ES-I3 (cell line): ENCODE data around the gene TCAP.

Experiments
- H3K36me3 ChIP-seq: 2 replicates; pipeline ENCODE4 v1.6.1; 2013; ENCODE audit warnings: mild to moderate bottlenecking, low read length, control low read depth, moderate library complexity; ENCODE audit not compliant: insufficient read depth
- H3K4me1 ChIP-seq: 2 replicates; pipeline ENCODE4 v1.6.1; 2013; ENCODE audit warnings: mild to moderate bottlenecking, control low read depth, low read length; ENCODE audit not compliant: insufficient read depth
- H3K9ac ChIP-seq: 2 replicates; pipeline ENCODE4 v1.6.1; 2013; ENCODE audit warnings: low read depth, mild to moderate bottlenecking, low read length, moderate library complexity
- H3K9me3 ChIP-seq: 2 replicates; pipeline ENCODE4 v1.6.1; 2013; ENCODE audit warnings: mild to moderate bottlenecking, low read length, moderate library complexity; ENCODE audit not compliant: control insufficient read depth, insufficient read depth

The TCAP gene

GRCh38 chr17:39663688-39664580, 1.2 kb upstream of the TCAP start:
- Histone ChIP-seq H3K9me3 (no peaks in the 10 kb centered on the region), H3K9ac (peak overlapping the region; percentile 47; the same call in 1 of the 2 replicates), H3K36me3 (no peaks in the 10 kb centered on the region; the same call in 1 of the 2 replicates), H3K4me1 (peaks cover 35% of the 10 kb centered on the region)

- Histone ChIP-seq H3K4me1 (peaks cover 35% of the 10 kb centered on the region), H3K9me3 (no peaks in the 10 kb centered on the region), H3K9ac (no peak overlapping the region), H3K36me3 (no peaks in the 10 kb centered on the region; the same call in 1 of the 2 replicates)
Measured at GRCh38 chr17:39665642-39666224, 584 bp downstream of the TCAP start.

GRCh38 chr17:39666231-39666600, 1.1 kb downstream of the TCAP start:
- peaks cover 35% of the 10 kb centered on the region for H3K4me1 ChIP-seq

GRCh38 chr17:39666601-39667261, 1.6 kb downstream of the TCAP start:
- H3K36me3 ChIP-seq: no peaks in the 10 kb centered on the region; the same call in 1 of the 2 replicates
- H3K9ac ChIP-seq: peak overlapping the region; percentile 45; the same call in 1 of the 2 replicates
- peaks cover 35% of the 10 kb centered on the region for H3K4me1 ChIP-seq

More at GRCh38 chr17:39666231-39666600, 1.1 kb downstream of the TCAP start:
- Histone ChIP-seq H3K9ac (no peak overlapping the region), H3K36me3 (no peaks in the 10 kb centered on the region; the same call in 1 of the 2 replicates), H3K9me3 (no peaks in the 10 kb centered on the region)

GRCh38 chr17:39667262-39667944, 2.3 kb downstream of the TCAP start:
- Histone ChIP-seq H3K9ac (peak overlapping the region; percentile 45; the same call in 1 of the 2 replicates), H3K9me3 (no peaks in the 10 kb centered on the region), H3K4me1 (peaks cover 35% of the 10 kb centered on the region), H3K36me3 (no peaks in the 10 kb centered on the region)

More at GRCh38 chr17:39666601-39667261, 1.6 kb downstream of the TCAP start:
- H3K9me3 ChIP-seq: no peaks in the 10 kb centered on the region

GRCh38 chr17:39667945-39668924, 3.1 kb downstream of the TCAP start, which contains the start of gene PNMT:
PNMT (plus strand) TSS chr17:39668453; CDS start chr17:39668476, 23 bp downstream.
- no peaks in the 10 kb centered on the region for H3K9me3 ChIP-seq
- H3K9ac ChIP-seq: peak within 1 kb of the TSS; percentile 53
- H3K4me1 ChIP-seq: peaks cover 31% of the 10 kb centered on the region
- H3K36me3 ChIP-seq: no peaks in the 10 kb centered on the region

- Histone ChIP-seq H3K9me3 (no peaks in the 10 kb centered on the region), H3K9ac (no peak overlapping the region), H3K36me3 (no peaks in the 10 kb centered on the region), H3K4me1 (peaks cover 18% of the 10 kb centered on the region; the same call in 1 of the 2 replicates)
Measured at GRCh38 chr17:39669897-39670735, 5.0 kb downstream of the TCAP start.

GRCh38 chr17:39670746-39671145, 5.6 kb downstream of the TCAP start:
- no peaks in the 10 kb centered on the region for H3K9me3 ChIP-seq
- no peak overlapping the region for H3K9ac ChIP-seq
- H3K4me1 ChIP-seq: peaks cover 12% of the 10 kb centered on the region; the same call in 1 of the 2 replicates
- no peaks in the 10 kb centered on the region for H3K36me3 ChIP-seq

- peaks cover 2% of the 10 kb centered on the region; the same call in 1 of the 2 replicates for H3K4me1 ChIP-seq
- H3K36me3 ChIP-seq: no peaks in the 10 kb centered on the region
- no peaks in the 10 kb centered on the region for H3K9me3 ChIP-seq
- H3K9ac ChIP-seq: no peak overlapping the region
Measured at GRCh38 chr17:39671651-39672521, 6.7 kb downstream of the TCAP start.

GRCh38 chr17:39672522-39673334, 7.6 kb downstream of the TCAP start:
- Histone ChIP-seq H3K36me3 (no peaks in the 10 kb centered on the region), H3K9ac (no peak overlapping the region), H3K9me3 (no peaks in the 10 kb centered on the region), H3K4me1 (no peaks in the 10 kb centered on the region; the same call in 1 of the 2 replicates)
